ENCODE results near the gene SH2D4B. TPM values are rescaled to one million over a fixed set of nuclear protein-coding genes. Genes with fewer than 3 reads are reported as not detected.

The SH2D4B gene
- total RNA-seq, 1 experiment from 2014 or later, result 0.10 TPM

DNA sequence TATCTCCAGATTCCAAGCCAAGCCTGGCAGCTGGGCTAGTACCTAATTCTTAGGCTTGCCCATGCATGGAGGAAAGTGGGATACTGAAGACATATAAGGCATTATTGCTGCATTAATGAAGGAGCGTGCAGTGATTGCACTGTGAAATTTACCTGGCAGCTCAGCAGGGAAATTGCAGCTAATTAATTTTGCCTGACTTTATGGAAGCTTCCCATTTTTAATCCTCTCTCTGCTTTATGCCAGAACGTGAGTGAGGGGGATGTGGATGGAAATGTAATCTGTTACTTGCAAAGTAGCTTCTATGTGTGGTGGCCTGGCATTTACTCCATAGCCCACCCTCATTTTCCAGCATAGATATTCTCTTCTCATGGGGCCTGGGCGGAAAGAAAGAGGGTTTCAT, 134.9 kb downstream of the SH2D4B start:
- ATAC-seq, result no peak
- Histone ChIP-seq H3K36me3 (ENCODE audit: control insufficient read depth, insufficient read depth, low read length) (no peaks in the 10 kb centered on the region), H3K4me1 (ENCODE audit: control insufficient read depth, insufficient read depth, low read length) (no peaks in the 10 kb centered on the region), H3K27ac (ENCODE audit: low read length) (no peak overlapping the region), H3K9me3 (ENCODE audit: control insufficient read depth, insufficient read depth, low read depth, low read length) (no peaks in the 10 kb centered on the region), H3K27me3 (ENCODE audit: control insufficient read depth, insufficient read depth, low read length) (peaks cover 3% of the 10 kb centered on the region; the same call in 1 of the 2 replicates), H3K4me3 (ENCODE audit: low read depth in 2 of 2, low read length in 2 of 2) (no peak overlapping the region)
- ChIA-PET CTCF (no interaction called here), POLR2A (no interaction called here)
- no peak for DNase-seq (ENCODE audit: low read depth, low spot score)
- intact Hi-C loops (cut with micrococcal nuclease; ENCODE audit: unreplicated experiment), result no loop called here
- BruUV-seq (replicated peaks), result no TSS peak
- in situ Hi-C loops (cut with HindIII; ENCODE audit: low pct_unique_long_range_greater_than_20kb, low sequenced_read_pairs), result no loop called here
- TF ChIP-seq CTCF (IDR thresholded peaks at IDR 0.05), result no peak
- TF ChIP-seq POLR2AphosphoS5 (IDR thresholded peaks at IDR 0.05; ENCODE audit: low read depth, low read length), result no peak
- TF ChIP-seq, protein P1, sequence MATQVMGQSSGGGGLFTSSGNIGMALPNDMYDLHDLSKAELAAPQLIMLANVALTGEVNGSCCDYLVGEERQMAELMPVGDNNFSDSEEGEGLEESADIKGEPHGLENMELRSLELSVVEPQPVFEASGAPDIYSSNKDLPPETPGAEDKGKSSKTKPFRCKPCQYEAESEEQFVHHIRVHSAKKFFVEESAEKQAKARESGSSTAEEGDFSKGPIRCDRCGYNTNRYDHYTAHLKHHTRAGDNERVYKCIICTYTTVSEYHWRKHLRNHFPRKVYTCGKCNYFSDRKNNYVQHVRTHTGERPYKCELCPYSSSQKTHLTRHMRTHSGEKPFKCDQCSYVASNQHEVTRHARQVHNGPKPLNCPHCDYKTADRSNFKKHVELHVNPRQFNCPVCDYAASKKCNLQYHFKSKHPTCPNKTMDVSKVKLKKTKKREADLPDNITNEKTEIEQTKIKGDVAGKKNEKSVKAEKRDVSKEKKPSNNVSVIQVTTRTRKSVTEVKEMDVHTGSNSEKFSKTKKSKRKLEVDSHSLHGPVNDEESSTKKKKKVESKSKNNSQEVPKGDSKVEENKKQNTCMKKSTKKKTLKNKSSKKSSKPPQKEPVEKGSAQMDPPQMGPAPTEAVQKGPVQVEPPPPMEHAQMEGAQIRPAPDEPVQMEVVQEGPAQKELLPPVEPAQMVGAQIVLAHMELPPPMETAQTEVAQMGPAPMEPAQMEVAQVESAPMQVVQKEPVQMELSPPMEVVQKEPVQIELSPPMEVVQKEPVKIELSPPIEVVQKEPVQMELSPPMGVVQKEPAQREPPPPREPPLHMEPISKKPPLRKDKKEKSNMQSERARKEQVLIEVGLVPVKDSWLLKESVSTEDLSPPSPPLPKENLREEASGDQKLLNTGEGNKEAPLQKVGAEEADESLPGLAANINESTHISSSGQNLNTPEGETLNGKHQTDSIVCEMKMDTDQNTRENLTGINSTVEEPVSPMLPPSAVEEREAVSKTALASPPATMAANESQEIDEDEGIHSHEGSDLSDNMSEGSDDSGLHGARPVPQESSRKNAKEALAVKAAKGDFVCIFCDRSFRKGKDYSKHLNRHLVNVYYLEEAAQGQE (IDR thresholded peaks at IDR 0.05; ENCODE audit: insufficient read depth in 1 of 2, low read depth in 2 of 2, low read length in 1 of 2), result no peak
- TF ChIP-seq TCF7L2 (IDR thresholded peaks at IDR 0.05; ENCODE audit: low read depth, low read length), result no peak
- no peak for TF ChIP-seq SIN3A (IDR thresholded peaks at IDR 0.05; ENCODE audit: borderline replicate concordance, insufficient read depth, low read depth, low read length)

DNA sequence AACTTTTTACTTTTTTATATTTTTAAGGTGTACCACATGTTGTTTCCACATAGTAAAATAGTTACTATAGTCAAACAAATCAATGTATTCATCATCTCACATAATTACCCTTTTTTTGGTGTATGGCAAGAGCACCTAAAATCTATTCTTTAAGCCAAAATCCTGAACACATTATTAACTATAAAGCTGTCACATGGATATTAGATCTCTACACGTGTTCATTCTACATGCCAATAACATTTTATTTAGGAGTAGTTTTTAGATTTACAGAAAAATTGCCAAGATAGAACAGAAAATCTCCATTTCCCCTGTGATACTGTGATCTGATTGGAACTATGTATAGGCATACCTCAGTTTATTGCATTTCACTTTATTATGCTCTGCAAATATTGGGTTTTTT, 137.1 kb downstream of the SH2D4B start:
- no TSS peak for BruUV-seq (replicated peaks)
- no peak for TF ChIP-seq TCF7L2 (IDR thresholded peaks at IDR 0.05; ENCODE audit: low read depth, low read length)
- no peak for TF ChIP-seq CTCF (IDR thresholded peaks at IDR 0.05)
- TF ChIP-seq POLR2AphosphoS5 (IDR thresholded peaks at IDR 0.05; ENCODE audit: low read depth, low read length), result no peak
- TF ChIP-seq, protein P1 (IDR thresholded peaks at IDR 0.05; ENCODE audit: insufficient read depth in 1 of 2, low read depth in 2 of 2, low read length in 1 of 2), result no peak
- TF ChIP-seq SIN3A (IDR thresholded peaks at IDR 0.05; ENCODE audit: borderline replicate concordance, insufficient read depth, low read depth, low read length), result no peak
- ChIA-PET POLR2A (no interaction called here), CTCF (no interaction called here)
- in situ Hi-C loops (cut with HindIII; ENCODE audit: low pct_unique_long_range_greater_than_20kb, low sequenced_read_pairs) (no loop called here), intact Hi-C loops (cut with micrococcal nuclease; ENCODE audit: unreplicated experiment) (no loop called here)
- no peak for DNase-seq (ENCODE audit: low read depth, low spot score)
- no peak overlapping the region for H3K4me3 ChIP-seq (ENCODE audit: low read depth in 2 of 2, low read length in 2 of 2)
- no peak overlapping the region for H3K27ac ChIP-seq (ENCODE audit: low read length)
- H3K9me3 ChIP-seq (ENCODE audit: control insufficient read depth, insufficient read depth, low read depth, low read length), result no peaks in the 10 kb centered on the region
- no peak for ATAC-seq
- no peaks in the 10 kb centered on the region for H3K36me3 ChIP-seq (ENCODE audit: control insufficient read depth, insufficient read depth, low read length)
- H3K27me3 ChIP-seq (ENCODE audit: control insufficient read depth, insufficient read depth, low read length), result peaks cover 3% of the 10 kb centered on the region; the same call in 1 of the 2 replicates
- no peaks in the 10 kb centered on the region for H3K4me1 ChIP-seq (ENCODE audit: control insufficient read depth, insufficient read depth, low read length)
